GM23338 (cell line): ENCODE measurements around the gene PRR19. TPM values are rescaled to one million over a fixed set of nuclear protein-coding genes. Genes with fewer than 3 reads are reported as not detected.

ENCODE experiments used
- ATAC-seq: fragments of 200-7000 bp; cut with Tn5 transposase; 3 replicates; pipeline ENCODE4 v1.9.1; 2020
- DNase-seq: peaks from one replicate; pipeline ENCODE4 v3.0.0-alpha.2; 2015; ENCODE audit warnings: low spot score
- H2AFZ ChIP-seq: fragments of 200-600 bp; sonication (generic); 2 replicates; pipeline ENCODE4 v1.8.0; 2016; ENCODE audit warnings: antibody characterized with exemption, mild to moderate bottlenecking, moderate library complexity
- H3F3A ChIP-seq: fragments of 200-600 bp; sonication (generic); replicated peaks from 2 replicates; pipeline ENCODE4 v1.8.0; 2017; ENCODE audit warnings: antibody characterized with exemption, mixed run types, low read depth
- H3K27ac ChIP-seq: fragments of 200-600 bp; sonication (generic); 2 replicates; pipeline ENCODE4 v1.6.1; 2016; ENCODE audit warnings: low read depth
- H3K27me3 ChIP-seq: fragments of 200-600 bp; sonication (generic); 2 replicates; pipeline ENCODE4 v1.8.0; 2016; ENCODE audit warnings: mild to moderate bottlenecking, mixed run types, moderate library complexity; ENCODE audit not compliant: insufficient read depth
- H3K36me3 ChIP-seq: fragments of 200-600 bp; sonication (generic); 2 replicates; pipeline ENCODE4 v1.8.0; 2016; ENCODE audit warnings: mild to moderate bottlenecking; ENCODE audit not compliant: insufficient read depth
- H3K4me1 ChIP-seq: fragments of 200-600 bp; sonication (generic); 2 replicates; pipeline ENCODE4 v1.8.0; 2016; ENCODE audit warnings: mild to moderate bottlenecking, moderate library complexity; ENCODE audit not compliant: insufficient read depth
- H3K4me2 ChIP-seq: fragments of 200-600 bp; sonication (generic); 2 replicates; pipeline ENCODE4 v1.7.1; 2017; ENCODE audit warnings: mixed run types
- H3K4me3 ChIP-seq: fragments of 200-600 bp; sonication (generic); 2 replicates; pipeline ENCODE4 v1.6.1; 2016; ENCODE audit warnings: mixed run types
- H3K79me2 ChIP-seq: fragments of 200-600 bp; sonication (generic); replicated peaks from 2 replicates; pipeline ENCODE4 v1.8.0; 2017; ENCODE audit warnings: mild to moderate bottlenecking; ENCODE audit not compliant: insufficient read depth
- H3K9me2 ChIP-seq: fragments of 200-600 bp; sonication (generic); 2 replicates; pipeline ENCODE4 v1.8.0; 2017; ENCODE audit not compliant: insufficient read depth
- H4K20me1 ChIP-seq: fragments of 200-600 bp; sonication (generic); replicated peaks from 2 replicates; pipeline ENCODE4 v1.8.0; 2017; ENCODE audit warnings: mild to moderate bottlenecking; ENCODE audit not compliant: insufficient read depth
- H3K27ac Mint-ChIP-seq: 2 replicates; pipeline ENCODE4 v1.8.0; 2020; ENCODE audit warnings: inconsistent platforms, mild to moderate bottlenecking, moderate library complexity, mixed read lengths
- H3K27me3 Mint-ChIP-seq: 3 replicates; pipeline ENCODE4 v1.8.0; 2022; ENCODE audit warnings: low read depth, mild to moderate bottlenecking, moderate library complexity, mixed read lengths, inconsistent platforms; ENCODE audit not compliant: insufficient read depth, poor library complexity
- H3K36me3 Mint-ChIP-seq: 3 replicates; pipeline ENCODE4 v1.8.0; 2021; ENCODE audit warnings: low read depth, mild to moderate bottlenecking, inconsistent platforms, moderate library complexity, mixed read lengths
- H3K4me1 Mint-ChIP-seq: 3 replicates; pipeline ENCODE4 v1.8.0; 2020; ENCODE audit warnings: mild to moderate bottlenecking, inconsistent platforms, mixed read lengths
- H3K4me3 Mint-ChIP-seq: 3 replicates; pipeline ENCODE4 v1.8.0; 2021; ENCODE audit warnings: moderate library complexity, mild to moderate bottlenecking, inconsistent platforms, mixed read lengths
- H3K9me3 Mint-ChIP-seq: 3 replicates; pipeline ENCODE4 v1.8.0; 2020; ENCODE audit warnings: moderate library complexity, mild to moderate bottlenecking, inconsistent platforms, mixed read lengths
- ETS1 ChIP-seq: IDR thresholded peaks from 2 replicates; pipeline ENCODE4 v1.6.1; 2016; ENCODE audit warnings: antibody characterized with exemption
- EZH2 ChIP-seq: fragments of 200-600 bp; sonication (generic); IDR thresholded peaks from one replicate; pipeline ENCODE4 v1.8.0; 2017; ENCODE audit warnings: antibody characterized with exemption, mild to moderate bottlenecking, low read depth; ENCODE audit not compliant: unreplicated experiment
- EZH2phosphoT487 ChIP-seq: fragments of 200-600 bp; sonication (generic); IDR thresholded peaks from one replicate; pipeline ENCODE4 v1.8.1; 2018; ENCODE audit warnings: antibody characterized with exemption; ENCODE audit not compliant: unreplicated experiment
- REST ChIP-seq: IDR thresholded peaks from one replicate; pipeline ENCODE4 v1.6.1; 2018; ENCODE audit warnings: antibody characterized with exemption; ENCODE audit not compliant: unreplicated experiment
- STAT1 ChIP-seq: IDR thresholded peaks from one replicate; pipeline ENCODE4 v1.6.1; 2016; ENCODE audit warnings: antibody characterized with exemption; ENCODE audit not compliant: unreplicated experiment
- ZNF331 ChIP-seq: fragments of 250-450 bp; sonication (Bioruptor Pico); IDR thresholded peaks from 2 replicates; pipeline ENCODE4 v1.5.0; 2020; ENCODE audit warnings: low read depth, mild to moderate bottlenecking, moderate library complexity
- ZNF462 ChIP-seq: fragments of 250-450 bp; sonication (Bioruptor Pico); IDR thresholded peaks from 2 replicates; pipeline ENCODE4 v1.5.0; 2020; ENCODE audit warnings: mild to moderate bottlenecking, moderate library complexity
- polyA plus RNA-seq: library from polyadenylated mRNA; unstranded; fragments of >200 nt; fragmentation: Nextera tagmentation; extraction: Ambion mirVana; gene quantifications from 2 replicates; pipeline ENCODE4 v1.2.1, GENCODE V29; 2016
- total RNA-seq: library from RNA; depleted of rRNA; stranded (reverse); fragments of >200 nt; shearing (Covaris generic); gene quantifications from 2 replicates; pipeline ENCODE4 v1.2.3, GENCODE V29; 2014

PRR19 gene
- total and polyA plus RNA-seq, 2 experiments from 2014 or later: 3.6 to 4.1 TPM

GRCh38 chr19:42269478-42270345, 32.2 kb upstream of the PRR19 start:
- peak overlapping the region; percentile 60 for H3K4me3 ChIP-seq
- no peaks in the 10 kb centered on the region for H3K9me2 ChIP-seq
- no peaks in the 10 kb centered on the region for H4K20me1 ChIP-seq
- peak overlapping the region; percentile 50 for H3K27ac ChIP-seq
- peaks cover 8% of the 10 kb centered on the region; the same call in 1 of the 2 replicates for H3K27me3 ChIP-seq
- H3K9me3 Mint-ChIP-seq: no peaks in the 10 kb centered on the region
- H3K4me2 ChIP-seq: peak overlapping the region; percentile 78
- DNase-seq: no peak
- H3K27me3 Mint-ChIP-seq: peaks cover 4% of the 10 kb centered on the region
- peaks cover 9% of the 10 kb centered on the region; the same call in 1 of the 2 replicates for H3K4me1 ChIP-seq
- H3K27ac Mint-ChIP-seq: peak overlapping the region; percentile 75
- H3K36me3 Mint-ChIP-seq: peaks cover 8% of the 10 kb centered on the region; the same call in 1 of the 3 replicates
- ATAC-seq: no peak
- no peak for TF ChIP-seq EZH2phosphoT487
- no peak overlapping the region; the same call in 2 of the 3 replicates for H3K4me3 Mint-ChIP-seq
- H3K4me1 Mint-ChIP-seq: peaks cover 27% of the 10 kb centered on the region
- H3K79me2 ChIP-seq: 0 out of 2 replicates have a peak, but pooled peaks cover 6% of the 10 kb centered on the region
- no peaks in the 10 kb centered on the region for H3K36me3 ChIP-seq
- no peak overlapping the region for H2AFZ ChIP-seq
- H3F3A ChIP-seq: peaks cover 4% of the 10 kb centered on the region; the same call in 1 of the 2 replicates

- Histone ChIP-seq H3K4me2 (peak overlapping the region; percentile 78), H3K4me3 (peak overlapping the region; percentile 60; the same call in 1 of the 2 replicates), H4K20me1 (no peaks in the 10 kb centered on the region), H3K27ac (peak overlapping the region; percentile 50), H3K4me1 (peaks cover 9% of the 10 kb centered on the region; the same call in 1 of the 2 replicates), H3K79me2 (peaks cover 6% of the 10 kb centered on the region; the same call in 1 of the 2 replicates), H3K27me3 (peaks cover 8% of the 10 kb centered on the region; the same call in 1 of the 2 replicates), H2AFZ (no peak overlapping the region), H3K9me2 (no peaks in the 10 kb centered on the region), H3F3A (peaks cover 4% of the 10 kb centered on the region; the same call in 1 of the 2 replicates), H3K36me3 (no peaks in the 10 kb centered on the region)
- Mint-ChIP-seq H3K4me3 (no peak overlapping the region; the same call in 2 of the 3 replicates), H3K4me1 (peaks cover 27% of the 10 kb centered on the region), H3K9me3 (no peaks in the 10 kb centered on the region), H3K36me3 (peaks cover 13% of the 10 kb centered on the region; the same call in 2 of the 3 replicates), H3K27ac (peak overlapping the region; percentile 75), H3K27me3 (peaks cover 4% of the 10 kb centered on the region)
- ATAC-seq (no peak), DNase-seq (no peak)
- TF ChIP-seq ETS1: no peak
- TF ChIP-seq ZNF462 (CRISPR knock-in tag): no peak
- TF ChIP-seq ZNF331 (CRISPR knock-in tag): no peak
- no peak for TF ChIP-seq EZH2
- no peak for TF ChIP-seq STAT1
- TF ChIP-seq EZH2phosphoT487: no peak
- TF ChIP-seq REST: no peak
Measured at GRCh38 chr19:42270346-42271044, 31.4 kb upstream of the PRR19 start.
